Raji (cell line): Measurements from ENCODE around the gene EXOC6B.

Source experiments
- POLR2A ChIP-seq: IDR thresholded peaks from 2 replicates; pipeline ENCODE4 v1.6.1; 2011; ENCODE audit warnings: low read depth, low read length, control low read depth; ENCODE audit not compliant: insufficient read depth

Gene EXOC6B

DNA sequence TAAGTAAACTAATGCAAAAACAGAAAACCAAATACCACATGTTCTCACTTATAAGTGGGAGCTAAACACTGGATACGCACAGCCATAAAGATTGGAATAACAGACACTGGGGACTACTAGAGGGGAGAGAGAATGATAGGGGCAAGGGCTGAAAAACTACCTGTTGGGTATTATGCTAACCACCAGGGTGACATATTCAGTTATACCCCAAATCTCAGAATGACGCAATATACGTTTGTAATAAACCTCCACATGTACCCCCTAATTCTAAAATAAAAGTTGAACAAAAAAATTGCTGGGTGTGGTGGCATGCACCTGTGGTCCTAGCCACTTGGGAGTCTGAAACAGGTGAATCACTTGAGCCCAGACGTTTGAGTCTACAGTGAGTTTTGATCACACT, 157.2 kb downstream of the EXOC6B start:
- no peak for TF ChIP-seq POLR2A

DNA sequence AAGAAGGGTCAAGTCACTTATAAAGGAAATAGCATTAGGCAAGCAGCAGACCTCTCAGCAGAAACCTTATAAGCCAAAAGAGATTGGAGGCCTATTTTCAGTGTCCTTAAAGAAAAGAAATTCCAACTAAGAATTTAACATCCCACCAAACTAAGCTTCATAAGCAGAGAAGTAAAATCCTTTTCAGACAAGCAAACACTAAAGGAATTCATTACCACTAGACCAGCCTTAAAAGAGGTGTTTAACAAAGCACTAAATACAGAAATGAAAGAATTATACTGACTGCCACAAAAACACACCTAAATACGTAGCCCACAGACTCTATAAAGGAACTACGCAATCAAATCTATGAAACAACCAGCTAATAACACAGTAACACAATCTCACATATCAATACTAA, 160.4 kb downstream of the EXOC6B start:
- no peak for TF ChIP-seq POLR2A

DNA sequence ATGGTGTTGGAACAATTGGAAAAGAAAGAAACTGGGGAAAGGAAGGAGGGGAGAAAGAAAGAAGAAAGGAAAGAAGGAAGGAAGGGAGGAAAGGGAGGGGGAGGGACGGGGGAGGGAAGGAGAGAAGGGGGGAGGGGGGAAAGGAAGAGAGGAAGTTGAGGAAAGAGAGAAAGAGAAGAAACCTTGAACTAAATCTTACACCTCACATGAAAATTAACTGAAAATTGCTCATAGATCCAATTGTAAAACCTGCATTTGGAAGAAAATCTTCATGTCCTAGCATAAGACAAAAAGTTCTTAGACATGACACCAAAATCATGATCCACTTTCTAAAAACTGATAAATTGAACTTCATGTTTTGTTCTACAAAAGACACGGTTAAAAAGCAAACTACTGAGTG, 163.8 kb downstream of the EXOC6B start:
- TF ChIP-seq POLR2A, result no peak

DNA sequence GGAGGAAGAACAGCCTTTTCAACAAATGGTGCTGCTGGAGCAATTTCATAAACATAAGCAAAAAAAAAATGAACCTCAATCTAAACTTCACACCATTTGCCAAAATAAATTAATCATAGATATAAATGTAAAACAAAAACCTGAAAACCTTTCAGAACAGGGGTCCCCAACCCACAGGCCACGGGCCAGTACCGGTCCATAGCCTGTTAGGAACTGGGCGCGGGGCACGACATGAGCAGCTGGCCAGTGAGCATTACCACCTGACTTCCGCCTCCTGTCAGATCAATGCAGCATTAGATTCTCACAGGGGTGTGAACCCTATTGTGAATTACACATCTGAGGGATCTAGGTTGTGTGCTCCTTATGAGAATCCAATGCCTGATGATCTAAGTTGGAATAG, 176.0 kb downstream of the EXOC6B start:
- no peak for TF ChIP-seq POLR2A

DNA sequence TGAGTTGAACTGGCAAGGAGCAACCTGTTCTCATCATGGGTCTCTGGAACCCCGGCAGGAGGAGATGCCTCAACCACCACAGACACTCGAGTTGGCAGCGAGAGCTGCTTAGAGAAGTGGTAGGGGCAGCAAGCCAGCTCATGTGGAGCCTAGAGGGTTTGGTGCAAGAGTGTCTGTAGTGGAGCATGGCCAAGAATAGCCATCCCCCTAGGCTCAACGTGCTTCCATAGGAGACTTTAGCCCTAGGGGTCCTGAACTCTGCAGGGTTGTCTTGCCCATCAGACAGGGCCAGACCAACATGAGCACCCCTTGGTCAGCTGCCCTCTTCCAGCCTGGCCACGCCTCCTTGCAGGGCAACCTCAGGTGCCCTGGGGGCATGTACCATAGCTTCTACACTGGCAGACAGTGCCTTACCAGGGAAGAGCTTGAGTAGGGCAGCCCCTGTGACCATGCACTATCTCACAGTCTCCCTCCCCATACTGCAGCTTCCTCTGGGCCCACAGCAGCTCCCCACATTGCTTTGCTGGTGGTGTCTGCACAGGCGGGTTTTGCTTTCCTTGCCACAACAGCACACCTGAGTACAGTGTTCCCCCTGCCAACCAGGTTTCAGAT, 187.1 kb downstream of the EXOC6B start:
- TF ChIP-seq POLR2A, result no peak

DNA sequence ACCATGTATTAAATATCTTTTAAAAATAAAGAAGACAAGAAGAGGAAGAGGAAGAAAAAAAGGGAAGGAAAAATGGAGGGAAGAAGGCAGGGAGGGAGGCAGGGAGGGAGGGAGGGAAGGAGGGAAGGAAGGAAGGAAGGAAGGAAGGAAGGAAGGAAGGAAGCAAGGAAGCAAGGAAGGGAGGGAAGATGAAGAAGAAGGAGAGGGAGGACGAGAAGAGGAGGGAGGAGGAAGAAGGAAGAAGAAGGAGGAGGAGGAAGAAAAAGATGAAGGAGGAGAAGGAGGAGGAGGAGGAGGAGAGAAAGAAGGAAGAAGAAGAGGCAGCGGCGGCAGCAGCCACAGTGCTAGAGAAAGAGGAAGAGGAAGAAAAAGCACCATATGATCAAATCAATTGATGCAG, 189.6 kb downstream of the EXOC6B start:
- no peak for TF ChIP-seq POLR2A

DNA sequence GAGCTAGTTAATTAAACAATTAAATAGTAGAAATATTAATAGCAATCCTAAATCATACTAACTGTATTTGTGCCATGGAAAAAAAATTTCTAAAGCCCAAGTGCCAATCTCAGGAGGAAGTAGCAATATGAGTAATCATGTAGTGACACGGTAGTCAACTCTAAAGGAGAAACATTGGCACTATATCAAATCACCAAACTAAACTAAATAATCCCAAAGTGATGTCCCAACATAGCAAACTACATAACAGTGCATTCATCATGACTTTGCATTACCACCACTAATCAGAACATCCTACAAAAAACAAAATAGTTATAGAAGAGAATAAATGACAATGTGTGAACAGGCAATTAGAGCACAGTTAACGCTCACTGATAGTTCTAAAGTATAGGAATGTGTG, 195.1 kb downstream of the EXOC6B start:
- TF ChIP-seq POLR2A, result no peak

DNA sequence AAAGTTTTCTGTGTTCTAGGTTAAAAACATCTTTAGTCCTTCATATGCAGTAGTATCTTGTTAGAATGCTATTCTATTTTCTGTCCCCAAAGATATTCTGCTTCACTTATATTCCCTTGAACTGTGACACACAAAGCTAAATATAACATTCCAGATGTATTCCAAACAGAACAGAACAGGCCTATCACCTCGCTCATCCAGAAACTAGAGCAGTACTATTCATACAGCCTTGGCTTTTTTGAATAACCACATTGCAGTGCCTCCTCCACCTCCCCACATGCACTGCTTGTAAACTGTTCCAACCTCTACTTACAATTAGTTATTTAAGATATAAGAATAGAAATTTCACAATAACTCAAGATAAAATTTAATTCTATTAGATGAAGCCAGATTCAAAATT, 196.8 kb downstream of the EXOC6B start:
- TF ChIP-seq POLR2A, result no peak

DNA sequence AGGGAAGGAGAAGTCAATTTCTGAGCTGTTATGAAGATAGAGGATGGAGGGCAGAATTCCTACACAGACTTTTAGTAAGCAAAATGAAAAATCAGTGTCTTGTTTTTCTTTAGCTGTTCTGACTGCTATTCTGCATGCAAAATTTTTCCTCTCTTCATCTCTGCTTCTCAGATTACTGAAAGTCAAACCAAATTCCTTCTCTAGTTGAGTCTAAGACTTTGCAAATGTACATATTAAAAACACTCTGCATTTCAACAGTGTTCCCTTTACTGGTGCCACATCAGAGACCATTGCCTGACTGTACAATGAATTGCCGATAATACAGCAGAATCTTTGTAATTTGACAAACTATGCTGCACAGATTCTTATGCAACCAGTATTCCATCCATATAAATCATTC, 198.8 kb downstream of the EXOC6B start:
- no peak for TF ChIP-seq POLR2A

DNA sequence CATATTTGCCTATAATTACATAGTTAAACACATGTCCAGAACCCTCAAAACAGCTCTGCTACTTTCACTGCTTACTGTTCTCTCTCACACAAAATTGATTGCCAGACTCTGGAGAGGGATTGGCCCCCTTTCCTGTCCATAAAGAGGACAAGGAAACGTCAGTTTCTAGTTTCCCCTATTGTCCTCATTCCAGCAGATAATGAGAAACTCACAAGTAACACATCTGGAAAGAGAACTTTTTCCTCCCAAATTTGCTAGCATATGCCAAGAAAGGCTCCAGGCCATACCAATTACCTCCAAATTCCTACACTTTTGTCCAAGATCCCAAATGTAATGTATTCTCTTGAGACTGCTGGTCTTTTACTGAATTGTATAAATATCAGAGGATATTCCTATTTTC, 200.5 kb downstream of the EXOC6B start:
- no peak for TF ChIP-seq POLR2A

DNA sequence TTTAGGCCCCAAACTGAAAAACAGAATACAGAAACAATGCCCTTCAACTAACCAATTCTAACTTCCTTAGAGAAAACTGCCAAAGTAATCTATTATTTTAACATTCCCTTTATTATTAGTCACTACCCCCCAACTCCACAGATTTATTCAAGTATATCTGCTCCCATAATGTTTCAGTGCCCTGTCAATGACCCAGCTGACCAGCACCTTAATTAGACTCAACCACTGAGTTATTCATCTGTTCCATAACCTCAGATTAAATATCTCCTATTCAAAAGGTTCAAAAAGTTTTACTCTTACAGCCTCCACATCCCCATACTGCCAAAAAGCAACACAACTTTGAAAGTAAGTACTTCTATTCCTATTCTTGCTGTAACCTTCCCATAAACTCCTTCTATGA, 202.4 kb downstream of the EXOC6B start:
- TF ChIP-seq POLR2A, result no peak

DNA sequence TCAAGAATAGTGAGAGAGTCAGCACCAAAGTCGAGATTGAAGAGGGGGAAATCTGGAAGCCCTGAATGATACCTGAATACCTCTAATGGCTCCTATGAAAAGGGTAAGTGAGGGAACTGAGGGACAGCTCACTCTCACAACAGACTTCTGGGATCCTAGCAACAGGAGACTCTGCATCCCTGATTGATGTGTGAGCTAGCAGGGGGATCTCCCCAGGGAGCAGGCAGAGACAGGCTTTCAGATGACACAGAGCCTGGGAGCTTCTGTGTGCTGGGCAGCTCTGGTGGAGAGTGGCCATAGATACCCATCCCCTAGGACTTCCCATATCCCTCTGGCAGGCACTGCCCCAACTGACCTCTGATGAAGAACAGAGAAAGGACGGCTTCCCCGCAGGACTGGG, 206.2 kb downstream of the EXOC6B start:
- TF ChIP-seq POLR2A, result no peak

DNA sequence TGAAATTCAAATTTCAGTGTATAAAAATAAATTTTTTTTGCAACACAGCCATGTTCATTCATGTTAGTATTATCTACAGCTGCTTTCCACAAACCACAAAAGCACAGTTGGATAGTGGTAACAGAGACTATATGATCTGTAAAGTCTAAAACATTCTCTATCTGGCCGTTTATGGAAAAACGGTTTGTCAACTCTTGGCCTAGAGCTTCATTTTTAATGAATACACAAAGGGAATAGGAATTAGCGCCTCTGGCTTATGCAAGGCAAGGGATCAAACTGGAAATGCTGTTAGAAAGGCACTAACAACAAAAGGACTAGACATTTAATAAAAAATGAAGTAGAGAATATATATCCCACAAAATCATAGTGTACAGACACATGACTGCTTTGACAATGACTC, 211.9 kb downstream of the EXOC6B start:
- TF ChIP-seq POLR2A, result no peak

DNA sequence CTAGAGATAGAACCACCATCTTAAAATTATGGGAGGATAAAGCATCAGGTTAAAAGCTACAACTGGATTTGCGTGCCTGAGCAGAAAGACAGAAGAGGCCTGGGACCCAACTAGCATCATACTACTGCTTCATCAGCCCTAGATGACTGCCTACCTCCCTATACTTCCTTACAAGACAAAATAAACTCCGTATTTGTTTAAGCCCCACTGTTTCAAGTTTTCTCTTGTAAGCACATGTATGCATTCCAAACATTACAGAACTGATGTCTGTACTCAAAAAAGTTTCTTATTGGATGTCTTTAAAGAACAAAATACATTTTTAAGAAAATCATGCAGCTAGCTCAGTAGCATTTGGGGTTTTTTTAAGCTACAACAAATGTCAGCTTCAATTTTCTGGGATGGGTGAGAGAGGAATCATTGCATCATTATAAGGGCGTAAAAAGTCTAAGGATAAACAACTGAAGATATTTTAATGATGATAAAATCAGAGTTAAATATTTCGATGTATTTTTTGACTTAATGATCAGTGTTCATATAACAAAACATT, 213.1 kb downstream of the EXOC6B start:
- no peak for TF ChIP-seq POLR2A

DNA sequence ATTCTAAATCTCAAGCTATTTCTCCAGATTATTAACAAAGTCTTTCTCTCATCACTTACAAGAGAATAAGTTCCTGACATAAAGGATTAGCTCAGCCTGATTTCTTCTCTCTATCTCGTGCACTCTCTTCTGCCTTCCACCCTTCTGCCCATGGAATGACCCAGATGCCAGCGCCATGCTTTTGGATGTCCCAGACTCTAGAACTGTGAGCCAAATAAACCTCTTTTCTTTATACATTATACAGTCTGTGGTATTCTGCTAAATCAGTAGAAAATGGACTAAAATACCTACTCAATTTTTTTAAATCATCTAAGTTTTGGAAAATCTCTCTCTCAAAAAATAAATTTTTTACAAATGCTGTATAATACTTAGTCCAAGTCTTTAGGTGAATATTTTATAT, 218.6 kb downstream of the EXOC6B start:
- TF ChIP-seq POLR2A, result no peak

DNA sequence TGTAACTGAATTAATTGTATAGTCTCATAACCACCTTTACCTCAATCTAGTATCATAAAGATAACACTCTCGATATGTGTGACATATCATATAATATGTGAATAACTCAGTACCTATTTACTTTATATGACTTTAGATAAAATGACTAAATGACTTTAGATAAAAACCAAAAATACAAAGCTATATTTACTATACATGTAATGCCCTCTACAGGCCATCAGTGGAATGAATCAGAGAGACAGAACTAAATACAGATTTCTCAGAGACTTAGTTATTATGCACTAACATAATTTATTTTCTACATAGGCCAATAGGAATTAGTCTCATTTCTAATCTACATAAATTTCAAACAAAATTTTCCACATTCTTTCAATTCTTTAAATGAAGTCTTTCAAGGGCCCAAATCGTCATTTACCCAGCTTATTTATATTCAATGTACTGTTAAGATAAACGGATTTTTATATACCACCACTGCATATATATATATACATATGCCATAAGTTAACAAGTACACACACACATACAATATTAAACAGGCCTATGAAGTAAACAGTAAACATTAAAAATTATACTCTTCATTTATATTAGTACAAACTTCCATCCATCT, 219.9 kb downstream of the EXOC6B start:
- no peak for TF ChIP-seq POLR2A

DNA sequence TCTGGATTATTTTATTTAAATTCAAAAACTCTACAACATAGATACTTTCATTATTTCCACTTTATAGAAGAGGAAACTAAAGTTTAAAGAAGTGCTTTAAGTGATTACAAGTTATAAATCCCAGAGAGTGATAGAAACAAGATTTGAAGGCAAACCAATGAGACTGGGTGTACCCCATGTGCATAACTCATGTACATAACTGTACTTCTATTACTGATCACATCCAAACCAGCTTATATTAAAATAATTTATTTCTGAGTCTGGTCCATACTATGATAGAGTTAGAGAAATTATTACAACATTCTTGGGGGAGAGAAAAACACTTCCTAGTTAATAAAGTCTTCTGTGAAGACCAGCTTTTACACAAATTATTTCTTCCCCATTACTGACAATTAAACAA, 221.4 kb downstream of the EXOC6B start:
- no peak for TF ChIP-seq POLR2A
